Trophoblast cell (in vitro differentiated cells and primary cell): ENCODE data around the gene C20orf144.

Experiments used
- DNase-seq, 2 donors: peaks; one replicate each; pipeline ENCODE4 v3.0.0-alpha.2; 2016
- H2AFZ ChIP-seq: 2 replicates; pipeline ENCODE4 v1.6.1; 2013; ENCODE audit warnings: low read length, moderate library complexity, mild to moderate bottlenecking; ENCODE audit not compliant: insufficient read depth, poor library complexity
- H2AK5ac ChIP-seq: 2 replicates; pipeline ENCODE4 v1.6.1; 2013; ENCODE audit warnings: mild to moderate bottlenecking, low read length
- H2BK120ac ChIP-seq: 2 replicates; pipeline ENCODE4 v1.6.1; 2013; ENCODE audit warnings: low read length, mild to moderate bottlenecking, moderate library complexity; ENCODE audit not compliant: insufficient read depth, poor library complexity
- H2BK12ac ChIP-seq: 2 replicates; pipeline ENCODE4 v1.6.1; 2013; ENCODE audit warnings: mild to moderate bottlenecking, low read length, moderate library complexity
- H2BK5ac ChIP-seq: 2 replicates; pipeline ENCODE4 v1.6.1; 2013; ENCODE audit warnings: low read length, low read depth, moderate library complexity, mild to moderate bottlenecking; ENCODE audit not compliant: poor library complexity
- H3K14ac ChIP-seq: 2 replicates; pipeline ENCODE4 v1.6.1; 2013; ENCODE audit warnings: mild to moderate bottlenecking, low read length
- H3K18ac ChIP-seq: 2 replicates; pipeline ENCODE4 v1.6.1; 2013; ENCODE audit warnings: mild to moderate bottlenecking, low read length
- H3K23ac ChIP-seq: 2 replicates; pipeline ENCODE4 v1.6.1; 2013; ENCODE audit warnings: low read length
- H3K27ac ChIP-seq: 2 replicates; pipeline ENCODE4 v1.5.1; 2013; ENCODE audit warnings: low read depth, mild to moderate bottlenecking, inconsistent platforms, low read length, moderate library complexity
- H3K27me3 ChIP-seq: 2 replicates; pipeline ENCODE4 v1.6.1; 2013; ENCODE audit warnings: inconsistent platforms, mild to moderate bottlenecking, low read length, moderate library complexity; ENCODE audit not compliant: insufficient read depth
- H3K36me3 ChIP-seq, 2 experiments: 1 replicate in 1 of 2; 2 replicates in 1 of 2; pipeline ENCODE4 v1.6.1; 2013; ENCODE audit warnings: low read length in 2 of 2, mild to moderate bottlenecking in 2 of 2, moderate library complexity in 1 of 2; ENCODE audit not compliant: insufficient read depth in 2 of 2, control insufficient read depth in 1 of 2
- H3K4ac ChIP-seq: 2 replicates; pipeline ENCODE4 v1.6.1; 2013; ENCODE audit warnings: low read depth, mild to moderate bottlenecking, low read length, moderate library complexity
- H3K4me1 ChIP-seq, 2 experiments: 1 replicate in 1 of 2; 2 replicates in 1 of 2; pipeline ENCODE4 v1.6.1; 2013; ENCODE audit warnings: low read length in 2 of 2, mild to moderate bottlenecking in 2 of 2, moderate library complexity in 1 of 2; ENCODE audit not compliant: insufficient read depth in 2 of 2, control insufficient read depth in 1 of 2
- H3K4me2 ChIP-seq: 2 replicates; pipeline ENCODE4 v1.6.1; 2013; ENCODE audit warnings: inconsistent platforms, mild to moderate bottlenecking, low read length, moderate library complexity
- H3K4me3 ChIP-seq: 2 replicates; pipeline ENCODE4 v1.5.1; 2013; ENCODE audit warnings: mild to moderate bottlenecking, low read depth, low read length, inconsistent platforms
- H3K79me1 ChIP-seq: one replicate; pipeline ENCODE4 v1.6.1; 2013; ENCODE audit warnings: low read length
- H3K79me2 ChIP-seq: 2 replicates; pipeline ENCODE4 v1.6.1; 2013; ENCODE audit warnings: low read length, mild to moderate bottlenecking; ENCODE audit not compliant: control insufficient read depth, insufficient read depth, poor library complexity
- H3K9ac ChIP-seq: 2 replicates; pipeline ENCODE4 v1.6.1; 2013; ENCODE audit warnings: mild to moderate bottlenecking, low read length
- H3K9me3 ChIP-seq: 2 replicates; pipeline ENCODE4 v1.6.1; 2013; ENCODE audit warnings: low read depth, mild to moderate bottlenecking, control low read depth, inconsistent platforms, low read length; ENCODE audit not compliant: insufficient read depth
- H4K12ac ChIP-seq: 2 replicates; pipeline ENCODE4 v1.6.1; 2013; ENCODE audit warnings: low read depth, mild to moderate bottlenecking, low read length, moderate library complexity
- H4K8ac ChIP-seq: 2 replicates; pipeline ENCODE4 v1.6.1; 2013; ENCODE audit warnings: low read depth, mild to moderate bottlenecking, low read length, moderate library complexity
- H4K91ac ChIP-seq: one replicate; pipeline ENCODE4 v1.6.1; 2013; ENCODE audit warnings: low read depth, mild to moderate bottlenecking, low read length, moderate library complexity
- WGBS: extraction: QIAGEN DNeasy Blood & Tissue Kit; methylation state at CpG from one replicate; pipeline ENCODE4 v1.1.7; 2013; ENCODE audit warnings: missing lambda C conversion rate; ENCODE audit not compliant: insufficient read length, insufficient coverage; ENCODE audit errors: extremely low coverage; 5-methylcytosine and 5-hydroxymethylcytosine counted together

The C20orf144 gene

GRCh38 chr20:33640287-33640686 lies 21.8 kb upstream of the C20orf144 start:
- no peaks in the 10 kb centered on the region for H3K27me3 ChIP-seq
- H3K23ac ChIP-seq = no peak overlapping the region
- H3K79me2 ChIP-seq = no peaks in the 10 kb centered on the region
- no peak overlapping the region for H3K14ac ChIP-seq
- H3K4me1 ChIP-seq = peaks cover 0 to 2% of the 10 kb centered on the region in 2 experiments
- H3K27ac ChIP-seq = no peak overlapping the region
- no peak overlapping the region for H3K18ac ChIP-seq
- H2BK5ac ChIP-seq = no peak overlapping the region
- no peak overlapping the region for H3K9ac ChIP-seq
- no CpG with 5 or more reads among the region's 13 CpGs for WGBS
- no peak overlapping the region for H3K4ac ChIP-seq
- H2AK5ac ChIP-seq = no peak overlapping the region
- H3K4me3 ChIP-seq = no peak overlapping the region
- H3K79me1 ChIP-seq = no peaks in the 10 kb centered on the region
- DNase-seq = no peak
- no peak overlapping the region for H2AFZ ChIP-seq
- no peak overlapping the region for H4K8ac ChIP-seq
- H3K4me2 ChIP-seq = no peak overlapping the region
- no peak overlapping the region for H4K91ac ChIP-seq
- no peaks in the 10 kb centered on the region for H3K9me3 ChIP-seq
- peaks cover 21 to 31% of the 10 kb centered on the region in 2 experiments for H3K36me3 ChIP-seq
- no peak overlapping the region for H2BK12ac ChIP-seq
- H2BK120ac ChIP-seq = no peak overlapping the region
- H4K12ac ChIP-seq = no peak overlapping the region

- no peak for DNase-seq
- Histone ChIP-seq H3K14ac (no peak overlapping the region), H4K12ac (no peak overlapping the region), H3K27me3 (no peaks in the 10 kb centered on the region), H2AFZ (no peak overlapping the region), H3K4ac (no peak overlapping the region), H3K23ac (no peak overlapping the region), H3K79me1 (no peaks in the 10 kb centered on the region), H3K4me2 (no peak overlapping the region), H2AK5ac (no peak overlapping the region), H3K36me3 (peaks cover 25 to 28% of the 10 kb centered on the region in 2 experiments), H2BK120ac (no peak overlapping the region), H3K9ac (no peak overlapping the region), H3K4me3 (no peak overlapping the region), H3K4me1 (peaks cover 0 to 2% of the 10 kb centered on the region in 2 experiments), H3K9me3 (no peaks in the 10 kb centered on the region), H3K27ac (no peak overlapping the region), H4K8ac (no peak overlapping the region), H4K91ac (no peak overlapping the region), H3K18ac (no peak overlapping the region), H2BK5ac (no peak overlapping the region), H3K79me2 (no peaks in the 10 kb centered on the region), H2BK12ac (no peak overlapping the region)
- no CpG with 5 or more reads among the region's 28 CpGs for WGBS
These were observed 17.6 kb upstream of the C20orf144 start for GRCh38 chr20:33644313-33645071.

GRCh38 chr20:33645072-33645358 lies 17.1 kb upstream of the C20orf144 start:
- Histone ChIP-seq H3K18ac (no peak overlapping the region), H3K36me3 (peaks cover 23 to 27% of the 10 kb centered on the region in 2 experiments), H4K8ac (no peak overlapping the region), H2BK120ac (no peak overlapping the region), H3K4me1 (peaks cover 0 to 2% of the 10 kb centered on the region in 2 experiments), H3K27ac (no peak overlapping the region), H2AFZ (no peak overlapping the region), H4K91ac (no peak overlapping the region), H3K79me2 (no peaks in the 10 kb centered on the region), H3K79me1 (no peaks in the 10 kb centered on the region), H3K23ac (no peak overlapping the region), H4K12ac (no peak overlapping the region), H3K9me3 (no peaks in the 10 kb centered on the region), H3K9ac (no peak overlapping the region), H3K14ac (no peak overlapping the region), H3K27me3 (no peaks in the 10 kb centered on the region), H3K4me3 (no peak overlapping the region), H2BK12ac (no peak overlapping the region), H2AK5ac (no peak overlapping the region), H2BK5ac (no peak overlapping the region), H3K4me2 (no peak overlapping the region), H3K4ac (no peak overlapping the region)
- WGBS = no CpG with 5 or more reads among the region's 4 CpGs
- peak in 1 of 2 donors; percentile 28 for DNase-seq

GRCh38 chr20:33645396-33645795 lies 16.7 kb upstream of the C20orf144 start:
- DNase-seq = no peak
- Histone ChIP-seq H3K27me3 (no peaks in the 10 kb centered on the region), H3K4ac (no peak overlapping the region)

More at GRCh38 chr20:33645396-33645795, 16.7 kb upstream of the C20orf144 start:
- Histone ChIP-seq H4K12ac (no peak overlapping the region), H3K36me3 (peaks cover 20 to 23% of the 10 kb centered on the region in 2 experiments), H3K9me3 (no peaks in the 10 kb centered on the region), H3K23ac (no peak overlapping the region), H3K4me1 (peaks cover 0 to 2% of the 10 kb centered on the region in 2 experiments), H2AK5ac (no peak overlapping the region), H3K4me2 (no peak overlapping the region), H3K79me2 (no peaks in the 10 kb centered on the region), H2BK120ac (no peak overlapping the region), H4K91ac (no peak overlapping the region), H3K9ac (no peak overlapping the region), H3K4me3 (no peak overlapping the region), H2BK12ac (no peak overlapping the region), H2AFZ (no peak overlapping the region), H2BK5ac (no peak overlapping the region), H3K79me1 (no peaks in the 10 kb centered on the region), H3K14ac (no peak overlapping the region), H4K8ac (no peak overlapping the region), H3K27ac (no peak overlapping the region), H3K18ac (no peak overlapping the region)
- WGBS = no CpG with 5 or more reads among the region's 2 CpGs
